Ovary (tissue), 9 donors: ENCODE results near the gene MX1. TPM values are rescaled to one million over a fixed set of nuclear protein-coding genes. Genes with fewer than 3 reads are reported as not detected.
A peak's percentile ranks its signal among the peaks of the same experiment; 100 is the strongest.
"Not testable (repeated sequence)": the region's sequence is repeated elsewhere in the genome, so short reads cannot be mapped to it uniquely, and the experiment has no call there.

ENCODE experiments used
- DNase-seq, 5 donors: peaks; one replicate each; pipeline ENCODE4 v3.0.0-alpha.2; 2019 to 2020
- H3K27ac ChIP-seq, 2 donors: fragments of 200-600 bp; one replicate each; pipeline versions ENCODE4 v1.5.1 to v1.8.0; 2019 to 2022
- H3K27me3 ChIP-seq: fragments of 200-600 bp; one replicate; pipeline ENCODE4 v1.8.0; 2022
- H3K36me3 ChIP-seq: fragments of 200-600 bp; sonication (generic); one replicate; pipeline ENCODE4 v1.5.1; 2019
- H3K4me1 ChIP-seq: one replicate; pipeline ENCODE4 v1.8.1; 2013; ENCODE audit warnings: mild to moderate bottlenecking, moderate library complexity; ENCODE audit not compliant: insufficient read depth
- H3K4me3 ChIP-seq: fragments of 200-600 bp; sonication (generic); one replicate; pipeline ENCODE4 v1.5.1; 2017
- H3K9me3 ChIP-seq, 2 donors: fragments of 200-600 bp in 1 of 2; sonication (generic) in 1 of 2; one replicate each; pipeline versions ENCODE4 v1.5.1 to v1.8.1; 2013 to 2019; ENCODE audit warnings: mild to moderate bottlenecking in 1 of 2, moderate library complexity in 1 of 2
- CTCF ChIP-seq, 3 donors: fragments of 450-650 bp in 2 of 3; fragments of 200-600 bp in 1 of 3; IDR thresholded peaks; one replicate each; pipeline versions ENCODE4 v1.5.1 to v1.8.0; 2016 to 2022; ENCODE audit warnings: antibody characterized with exemption in 3 of 3, mild to moderate bottlenecking in 1 of 3
- EP300 ChIP-seq: sonication (generic); formaldehyde crosslinking; IDR thresholded peaks from one replicate; pipeline ENCODE4 v1.6.1; 2017; ENCODE audit warnings: antibody characterized with exemption
- POLR2A ChIP-seq: fragments of 450-650 bp; IDR thresholded peaks from one replicate; pipeline ENCODE4 v1.6.1; 2017; ENCODE audit warnings: antibody characterized with exemption, mild to moderate bottlenecking, moderate library complexity
- WGBS, 3 donors: extraction: QIAGEN DNeasy Blood & Tissue Kit in 1 of 3; methylation state at CpG; one replicate each; pipeline versions ENCODE4 v1.1.5 to v1.1.7; 2013 to 2017; 5-methylcytosine and 5-hydroxymethylcytosine counted together
- intact Hi-C, 4 donors: fragments of 100-400 bp; cut with DNase I; formaldehyde crosslinking; loops; one replicate each; pipeline versions ENCODE4 v1.11.0 to v1.15.1; 2022 to 2023
- polyA plus RNA-seq, 2 donors: library from polyadenylated mRNA; stranded (reverse); fragments of 200-250 nt in 1 of 2; fragments of 350-450 nt in 1 of 2; fragmentation: Illumina TruSeq in 1 of 2; extraction: RNeasy Lipid Tissue Mini Kit (QIAGEN cat#74804) in 1 of 2; gene quantifications; one replicate each; pipeline ENCODE4 v1.2.3, GENCODE V29; 2013 to 2014
- total RNA-seq, 7 donors: library from RNA; depleted of rRNA in 2 of 7; stranded (reverse); fragments of >200 nt in 2 of 7; fragmentation: NEBNext Ultra II Directional in 3 of 7; extraction: Animal tissue kit (Norgen Biotek cat#: 25700) in 3 of 7; gene quantifications; one replicate each; pipeline versions ENCODE4 v1.1.0 to v1.2.4, GENCODE V29; 2016 to 2023
- donor health status: DM: no; HTN: no; CAD: no; lungs with moderate emphysema.
- donor health status: DM: no; HTN: no; CAD: no.
- donor health status: Bipolar disorder and iron deficiency.
- donor health status: DM: yes; HTN: yes; CAD: no.
- donor health status: DM: no; HTN: no; CAD: no.
- donor health status: DM: yes; HTN: yes; CAD: no.

The MX1 gene
- total and polyA plus RNA-seq, 9 donors: 25.2 to 118 (median 43.5) TPM

DNA sequence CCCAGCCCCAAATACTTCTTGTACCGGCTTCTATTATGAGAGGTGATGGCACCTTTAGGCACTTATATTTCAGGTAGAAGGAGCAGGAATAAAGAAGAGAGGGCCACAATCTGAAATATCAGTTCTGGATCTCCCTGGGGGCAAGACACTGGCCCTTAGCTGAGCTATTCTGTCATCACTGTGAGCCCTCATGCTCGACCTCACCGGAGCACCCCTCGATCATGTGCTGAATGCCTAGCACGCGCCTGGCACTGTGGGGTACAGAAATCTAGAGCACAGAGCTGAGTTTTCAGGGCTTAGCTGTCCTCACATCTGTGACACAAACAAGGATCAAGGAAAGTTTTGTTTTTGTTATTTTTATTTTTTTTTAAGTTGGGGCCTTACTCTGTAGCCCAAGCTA is 7.6 kb upstream of the MX1 start:
- DNase-seq: no peak
- Histone ChIP-seq H3K4me1 (no peaks in the 10 kb centered on the region), H3K27me3 (no peaks in the 10 kb centered on the region), H3K9me3 (no peaks in the 10 kb centered on the region), H3K4me3 (no peak overlapping the region), H3K36me3 (no peaks in the 10 kb centered on the region), H3K27ac (no peak overlapping the region)
- intact Hi-C loops: no loop called here
- 94 to 95% (median 95%) methylated on average over 6 of the region's 6 CpGs for WGBS, 3 donors
- no peak for TF ChIP-seq EP300

DNA sequence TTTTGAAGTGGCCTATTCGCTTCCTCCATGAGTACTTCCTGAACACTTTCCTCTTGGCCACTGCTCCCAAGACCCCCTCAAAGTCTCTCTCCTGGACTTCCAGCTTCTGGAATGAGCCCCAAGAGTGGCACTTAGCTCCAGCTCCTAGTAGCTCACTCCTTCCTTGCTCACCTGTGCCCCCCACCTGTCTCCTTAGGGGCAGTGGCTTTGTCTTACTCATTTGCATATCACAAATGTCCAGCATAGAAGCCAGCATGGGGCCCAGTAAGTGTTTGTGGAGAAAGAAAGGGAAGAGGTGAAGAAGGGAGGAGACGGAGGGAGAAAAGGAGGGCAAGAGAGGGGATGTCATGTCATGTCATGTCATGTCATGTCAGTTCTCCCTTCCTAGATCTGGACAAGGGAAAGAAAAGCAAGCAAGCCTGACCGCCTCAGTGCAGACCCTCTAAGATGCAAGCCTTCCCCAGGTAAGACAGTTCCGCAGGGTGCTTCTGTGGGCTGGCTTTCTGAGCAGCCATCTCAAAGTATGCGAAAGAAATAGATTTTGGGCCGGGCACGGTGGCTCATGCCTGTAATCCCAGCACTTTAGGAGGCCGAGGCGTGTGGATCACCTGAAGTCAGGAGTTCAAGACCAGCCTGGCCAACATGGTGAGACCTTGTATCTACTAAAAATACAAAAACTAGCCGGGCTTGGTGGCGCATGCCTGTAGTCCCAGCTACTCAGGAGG is 6.9 kb upstream of the MX1 start:
- DNase-seq: no peak
- TF ChIP-seq POLR2A: no peak
- TF ChIP-seq EP300: no peak
- no peak for TF ChIP-seq CTCF (IDR thresholded peaks at IDR 0.05)
- Histone ChIP-seq H3K9me3 (no peaks in the 10 kb centered on the region), H3K36me3 (no peaks in the 10 kb centered on the region), H3K4me3 (no peak overlapping the region), H3K27ac (no peak overlapping the region), H3K4me1 (no peaks in the 10 kb centered on the region), H3K27me3 (no peaks in the 10 kb centered on the region)
- intact Hi-C loops: no loop called here
- WGBS, 3 donors: 92 to 95% (median 94%) methylated on average over 11 of the region's 11 CpGs

DNA sequence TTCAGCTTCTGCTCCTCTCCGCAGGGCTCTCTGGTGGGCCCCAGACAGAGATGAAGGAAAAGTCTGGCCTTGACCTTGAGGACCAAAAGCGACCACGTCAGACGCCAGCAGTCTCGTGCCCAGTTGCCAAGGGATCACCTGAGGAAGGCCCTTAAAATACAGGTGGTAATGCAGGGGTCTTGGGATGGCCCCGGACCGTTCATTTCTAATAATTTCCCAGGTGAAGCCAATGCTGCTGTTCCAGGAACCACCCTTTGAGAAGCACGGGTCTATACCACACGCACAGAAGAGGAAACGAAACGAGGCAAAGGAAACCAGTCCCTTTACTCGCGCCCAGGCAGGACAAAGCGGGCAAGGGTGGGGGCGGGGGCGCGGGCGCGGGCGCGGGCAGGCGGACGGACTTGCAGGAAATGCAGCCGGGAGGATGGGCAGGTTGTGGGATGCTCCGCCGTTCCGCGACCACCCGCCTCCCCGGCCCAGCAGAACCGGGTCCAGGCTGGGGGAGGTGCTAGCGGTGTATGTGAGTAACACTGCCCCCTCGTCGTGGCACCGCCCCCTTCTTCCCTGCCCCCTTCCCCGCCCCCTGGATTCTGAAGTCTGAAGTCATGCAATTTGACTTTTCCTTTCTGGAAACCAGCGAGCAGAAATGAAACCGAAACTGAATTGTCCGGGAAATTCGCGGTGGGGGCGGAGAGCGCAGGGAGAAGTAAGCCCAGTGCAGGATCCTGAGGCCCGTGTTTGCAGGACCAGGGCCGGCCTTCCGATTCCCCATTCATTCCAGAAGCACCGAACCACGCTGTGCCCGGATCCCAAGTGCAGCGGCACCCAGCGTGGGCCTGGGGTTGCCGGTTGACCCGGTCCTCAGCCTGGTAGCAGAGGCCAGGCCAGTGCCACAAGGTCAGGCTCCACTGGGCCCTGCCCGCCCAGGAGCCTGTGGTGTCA is 5.8 kb upstream of the MX1 start:
- Histone ChIP-seq H3K4me3 (peak overlapping the region; percentile 74), H3K27me3 (no peaks in the 10 kb centered on the region), H3K27ac (peak overlapping the region; percentile 81 to 87), H3K36me3 (no peaks in the 10 kb centered on the region), H3K4me1 (no peaks in the 10 kb centered on the region), H3K9me3 (no peaks in the 10 kb centered on the region)
- 3 to 4% (median 3%) methylated on average over 51 to 54 of the region's 54 CpGs for WGBS, 3 donors
- peak; percentile 86 to 88 (median 87) for DNase-seq
- TF ChIP-seq EP300 (no peak), POLR2A (no peak), CTCF (IDR thresholded peaks at IDR 0.05) (no peak)
- intact Hi-C loops: no loop called here

- H3K27me3 ChIP-seq, intact Hi-C loops, DNase-seq, H3K36me3 ChIP-seq, H3K4me1 ChIP-seq, H3K9me3 ChIP-seq: not testable (repeated sequence)
- WGBS, 3 donors: 28 to 33% (median 29%) methylated on average over 7 to 8 of the region's 8 CpGs
- H3K4me3 ChIP-seq: peak overlapping the region; percentile 74
- peak overlapping the region; percentile 81 to 87 for H3K27ac ChIP-seq
Measured at GRCh38 chr21:41420998-41421397, 5.0 kb upstream of the MX1 start.

DNA sequence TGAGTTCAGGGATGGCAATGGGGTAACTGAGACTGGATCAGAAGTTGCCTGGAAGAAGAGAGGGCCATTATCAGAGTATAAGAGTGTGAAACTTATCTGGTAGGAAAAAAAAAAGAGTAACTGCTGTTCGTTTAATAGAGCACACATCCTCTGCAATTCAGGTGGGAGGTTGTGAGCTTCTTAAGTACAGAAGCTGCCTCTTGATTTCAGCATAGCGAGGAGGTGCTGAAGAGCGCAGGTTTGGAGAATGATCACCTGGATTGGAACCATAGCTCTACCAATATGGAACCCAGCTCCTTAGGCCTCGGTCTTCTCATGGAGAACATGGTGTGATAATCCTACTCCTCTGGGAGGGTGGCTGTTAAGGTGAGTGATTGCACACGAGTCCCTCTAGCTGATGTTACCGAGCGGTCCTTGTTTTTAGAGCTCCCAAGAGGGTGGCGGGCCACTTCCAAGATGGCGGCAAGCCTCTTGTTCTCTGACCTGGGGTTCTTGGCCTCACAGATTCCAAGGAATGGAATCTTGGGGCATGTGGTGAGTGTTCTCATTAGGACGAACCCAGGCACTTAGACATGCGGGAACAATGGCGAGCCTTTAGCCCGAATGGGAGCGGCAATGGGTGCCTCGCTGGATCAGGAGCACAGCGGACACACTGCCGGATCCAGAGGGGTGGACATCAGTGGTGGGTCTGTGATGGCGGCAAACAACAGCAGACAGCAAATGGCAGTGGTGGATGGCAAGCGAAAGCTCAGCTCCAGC is 3.3 kb upstream of the MX1 start:
- Histone ChIP-seq H3K36me3 (no peaks in the 10 kb centered on the region), H3K4me1 (peaks cover 4% of the 10 kb centered on the region), H3K9me3 (no peaks in the 10 kb centered on the region), H3K4me3 (no peak overlapping the region), H3K27ac (no peak overlapping the region), H3K27me3 (no peaks in the 10 kb centered on the region)
- WGBS, 3 donors: 89 to 96% (median 93%) methylated on average over 19 of the region's 19 CpGs
- intact Hi-C loops: no loop called here
- no peak for TF ChIP-seq POLR2A
- no peak for TF ChIP-seq CTCF (IDR thresholded peaks at IDR 0.05)
- no peak for TF ChIP-seq EP300
- no peak for DNase-seq

GRCh38 chr21:41423305-41423636 is 2.8 kb upstream of the MX1 start:
- H3K36me3 ChIP-seq, H3K4me3 ChIP-seq, H3K27me3 ChIP-seq, H3K9me3 ChIP-seq, intact Hi-C loops, DNase-seq, H3K27ac ChIP-seq, H3K4me1 ChIP-seq: not testable (repeated sequence)
- WGBS, 3 donors: 75 to 83% (median 80%) methylated on average over 5 of the region's 5 CpGs
